ENCODE results near the gene CFAP45. TPM values are rescaled to one million over a fixed set of nuclear protein-coding genes. Genes with fewer than 3 reads are reported as not detected.

CFAP45 gene
- total and polyA plus RNA-seq, 8 donors: 0.16 to 1.5 (median 0.44) TPM; not detected in 2

DNA sequence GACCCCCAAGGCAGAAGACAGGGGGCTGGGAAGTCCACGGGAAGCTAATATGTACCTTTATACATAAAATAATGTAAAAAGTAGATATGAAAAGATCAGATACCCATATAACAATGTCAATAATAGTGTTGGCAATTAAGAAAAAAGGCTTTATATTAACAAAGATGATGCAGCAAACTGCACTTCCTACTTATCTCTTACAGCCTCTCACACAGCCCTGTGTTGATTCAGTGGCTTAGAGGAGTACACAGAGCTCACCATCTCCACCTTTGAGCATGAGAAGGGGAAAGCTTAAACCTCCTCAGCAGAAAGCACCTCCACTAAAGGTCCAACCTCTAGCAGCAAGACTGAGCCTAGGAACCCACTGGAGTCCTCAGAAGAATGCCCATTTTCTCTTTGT lies 30.4 kb downstream of the CFAP45 start:
- FAIRE-seq (no peak), DNase-seq (no peak), ATAC-seq (no peak)
- Histone ChIP-seq H3K4me3 (no peak overlapping the region), H3K9me3 (no peaks in the 10 kb centered on the region), H3K27ac (no peak overlapping the region), H3K4me1 (peaks cover 9 to 11% (median 10%) of the 10 kb centered on the region in 3 donors), H3K27me3 (no peaks in the 10 kb centered on the region), H3K36me3 (no peaks in the 10 kb centered on the region)
- intact Hi-C loops (cut with DNase I): no loop called here
- WGBS, 2 donors: 39 to 41% methylated on average over 1 of the region's 1 CpG
- TF ChIP-seq, protein P1, sequence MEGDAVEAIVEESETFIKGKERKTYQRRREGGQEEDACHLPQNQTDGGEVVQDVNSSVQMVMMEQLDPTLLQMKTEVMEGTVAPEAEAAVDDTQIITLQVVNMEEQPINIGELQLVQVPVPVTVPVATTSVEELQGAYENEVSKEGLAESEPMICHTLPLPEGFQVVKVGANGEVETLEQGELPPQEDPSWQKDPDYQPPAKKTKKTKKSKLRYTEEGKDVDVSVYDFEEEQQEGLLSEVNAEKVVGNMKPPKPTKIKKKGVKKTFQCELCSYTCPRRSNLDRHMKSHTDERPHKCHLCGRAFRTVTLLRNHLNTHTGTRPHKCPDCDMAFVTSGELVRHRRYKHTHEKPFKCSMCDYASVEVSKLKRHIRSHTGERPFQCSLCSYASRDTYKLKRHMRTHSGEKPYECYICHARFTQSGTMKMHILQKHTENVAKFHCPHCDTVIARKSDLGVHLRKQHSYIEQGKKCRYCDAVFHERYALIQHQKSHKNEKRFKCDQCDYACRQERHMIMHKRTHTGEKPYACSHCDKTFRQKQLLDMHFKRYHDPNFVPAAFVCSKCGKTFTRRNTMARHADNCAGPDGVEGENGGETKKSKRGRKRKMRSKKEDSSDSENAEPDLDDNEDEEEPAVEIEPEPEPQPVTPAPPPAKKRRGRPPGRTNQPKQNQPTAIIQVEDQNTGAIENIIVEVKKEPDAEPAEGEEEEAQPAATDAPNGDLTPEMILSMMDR (IDR thresholded peaks at IDR 0.05): no peak

DNA sequence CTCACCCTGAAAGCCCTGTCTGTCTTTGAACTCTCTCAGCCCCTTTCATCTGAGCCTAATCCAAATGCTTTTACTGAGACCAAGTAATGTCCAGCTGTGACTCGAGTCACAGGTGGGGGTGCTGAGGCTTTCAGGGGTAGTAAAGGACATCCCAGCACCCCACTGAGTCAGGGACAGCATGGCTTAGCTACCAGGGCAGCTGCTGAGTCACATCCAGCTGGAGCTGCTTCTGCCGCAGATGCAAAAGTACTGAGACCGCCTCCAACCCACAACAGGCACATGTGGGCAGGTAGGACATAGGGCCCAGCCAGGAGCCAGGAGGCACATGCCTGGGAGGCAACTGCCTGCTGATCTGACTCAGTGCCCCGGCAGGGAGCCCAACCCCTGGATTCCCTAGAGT lies 30.8 kb downstream of the CFAP45 start:
- H3K27me3 ChIP-seq: no peaks in the 10 kb centered on the region
- H3K36me3 ChIP-seq: no peaks in the 10 kb centered on the region
- 61 to 69% methylated on average over 4 of the region's 4 CpGs for WGBS, 2 donors
- intact Hi-C loops (cut with DNase I): no loop called here
- H3K4me1 ChIP-seq: peaks cover 9 to 11% (median 10%) of the 10 kb centered on the region in 3 donors
- no peak for DNase-seq
- H3K27ac ChIP-seq: no peak overlapping the region
- ATAC-seq: peak in 1 of 4 donors; percentile 17
- no peaks in the 10 kb centered on the region for H3K9me3 ChIP-seq
- H3K4me3 ChIP-seq: no peak overlapping the region
- no peak for FAIRE-seq
- TF ChIP-seq, protein P1 (IDR thresholded peaks at IDR 0.05): no peak

DNA sequence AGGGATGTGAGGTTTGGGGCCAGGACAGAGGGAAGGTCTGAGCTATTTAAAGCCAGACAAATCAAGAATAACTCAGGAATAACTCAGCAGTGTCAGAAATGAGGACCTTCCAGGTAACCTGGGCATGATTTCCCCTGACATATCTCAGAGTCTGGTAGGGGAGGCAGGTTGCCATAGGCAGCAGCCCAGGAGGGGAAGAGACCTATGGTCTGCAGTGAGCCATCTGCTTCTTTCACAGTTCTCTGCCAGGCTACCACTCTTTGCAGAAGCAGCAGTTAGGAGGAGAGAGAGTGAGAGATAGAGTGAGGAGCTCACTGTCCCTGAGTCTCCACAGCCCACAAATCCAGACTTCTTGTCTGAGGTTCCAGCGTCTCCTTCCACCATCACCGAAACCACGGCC lies 31.2 kb downstream of the CFAP45 start:
- H3K4me1 ChIP-seq: peaks cover 9 to 11% (median 10%) of the 10 kb centered on the region in 3 donors
- H3K36me3 ChIP-seq: no peaks in the 10 kb centered on the region
- H3K27ac ChIP-seq: peak overlapping the region in 1 of 4 donors; percentile 79
- DNase-seq (no peak), FAIRE-seq (no peak), ATAC-seq (no peak)
- TF ChIP-seq, protein P1 (IDR thresholded peaks at IDR 0.05): no peak
- intact Hi-C loops (cut with DNase I): no loop called here
- 63 to 87% methylated on average over 3 of the region's 3 CpGs for WGBS, 2 donors
- no peak overlapping the region for H3K4me3 ChIP-seq
- no peaks in the 10 kb centered on the region for H3K27me3 ChIP-seq
- no peaks in the 10 kb centered on the region for H3K9me3 ChIP-seq

DNA sequence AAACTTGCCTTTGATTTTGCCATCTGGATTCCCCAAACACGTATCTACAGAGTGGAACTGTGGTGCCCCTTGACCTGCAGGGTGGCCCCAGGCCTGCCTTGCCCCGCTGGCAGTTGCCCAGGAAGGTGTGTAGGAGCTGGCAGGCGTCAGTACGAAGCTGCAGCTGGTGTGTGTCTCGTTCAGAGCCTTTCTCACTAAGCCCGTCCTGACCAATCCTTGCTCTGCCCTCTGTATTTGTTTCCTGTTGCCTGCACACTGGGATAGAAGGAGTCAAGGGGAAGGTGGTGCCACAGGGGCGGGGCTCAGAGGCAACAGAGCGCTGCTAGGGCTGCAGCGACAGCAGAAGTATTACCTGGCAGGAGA lies 32.3 kb downstream of the CFAP45 start:
- peak overlapping the region; percentile 66 to 79 (median 68) for H3K27ac ChIP-seq
- H3K9me3 ChIP-seq: no peaks in the 10 kb centered on the region
- intact Hi-C loops (cut with DNase I): no loop called here
- peak; percentile 65 to 90 (median 78) for DNase-seq
- no peak for FAIRE-seq
- peaks cover 9 to 11% (median 10%) of the 10 kb centered on the region in 3 donors for H3K4me1 ChIP-seq
- H3K36me3 ChIP-seq: no peaks in the 10 kb centered on the region
- 6 to 9% methylated on average over 9 of the region's 9 CpGs for WGBS, 2 donors
- no peak overlapping the region for H3K4me3 ChIP-seq
- peak; percentile 98 to 99 (median 99) for ATAC-seq
- TF ChIP-seq, protein P1 (IDR thresholded peaks at IDR 0.05): no peak
- H3K27me3 ChIP-seq: no peaks in the 10 kb centered on the region

DNA sequence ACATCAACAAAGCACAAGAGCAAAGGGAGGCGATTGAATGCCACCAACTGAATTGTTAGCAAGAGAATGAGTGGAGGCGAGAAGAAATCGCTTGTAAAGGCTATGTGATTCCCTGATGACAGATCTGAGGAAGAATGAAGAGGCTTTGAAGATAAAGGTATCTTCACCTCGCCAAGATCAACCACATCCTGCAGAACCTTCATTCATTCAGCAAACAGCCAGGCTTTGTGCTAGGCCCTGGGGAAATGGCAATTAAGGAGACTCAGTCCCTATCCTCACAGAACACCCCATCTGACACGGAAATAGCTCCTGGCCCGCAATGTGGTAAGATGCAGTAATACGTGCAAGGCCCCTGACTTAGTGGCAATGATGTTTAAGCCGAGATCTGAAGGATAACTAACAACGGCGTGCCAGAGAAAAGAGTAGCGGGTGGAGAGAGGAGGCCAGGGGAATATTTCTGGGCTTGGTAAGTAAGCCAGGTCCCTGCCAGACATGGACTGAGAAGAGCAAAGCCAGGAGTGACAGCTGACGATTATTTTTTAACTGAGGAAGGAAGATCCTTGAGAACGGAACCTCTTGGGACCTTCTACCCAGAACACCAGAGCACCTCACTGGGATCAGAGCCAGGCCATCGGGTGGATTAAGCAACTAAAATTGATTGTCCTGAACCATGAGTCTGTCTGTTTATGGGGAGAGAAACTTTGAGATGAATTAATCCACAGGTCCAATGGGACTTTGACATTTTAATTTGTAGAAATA lies 32.9 kb downstream of the CFAP45 start:
- peak; percentile 7 to 41 (median 40) for ATAC-seq
- WGBS, 2 donors: 69 to 71% methylated on average over 14 of the region's 14 CpGs
- H3K27me3 ChIP-seq: no peaks in the 10 kb centered on the region
- intact Hi-C loops (cut with DNase I): no loop called here
- DNase-seq: peak in 3 of 6 donors; percentile 30 to 57 (median 36)
- no peaks in the 10 kb centered on the region for H3K36me3 ChIP-seq
- H3K9me3 ChIP-seq: no peaks in the 10 kb centered on the region
- peaks cover 9 to 11% (median 10%) of the 10 kb centered on the region in 3 donors for H3K4me1 ChIP-seq
- no peak overlapping the region for H3K4me3 ChIP-seq
- peak overlapping the region; percentile 66 to 79 (median 68) for H3K27ac ChIP-seq
- TF ChIP-seq, protein P1 (IDR thresholded peaks at IDR 0.05): no peak
- no peak for FAIRE-seq
